Activated CD8-positive, alpha-beta memory T cell treated with anti-CD3 and anti-CD28 coated beads, Interleukin-2, amount 50 U/mL, for 24 hours (primary cell): Measurements from ENCODE around the gene PALM.
"Not testable (repeated sequence)": the region's sequence is repeated elsewhere in the genome, so short reads cannot be mapped to it uniquely, and the experiment has no call there.

ENCODE experiments used
- DNase-seq: peaks from one replicate; pipeline ENCODE4 v3.0.0-alpha.2; 2020; ENCODE audit errors: extremely low read depth

Gene PALM

GRCh38 chr19:708154-709143 lies at the start of gene PALM:
PALM (plus strand) TSS chr19:708935; CDS start chr19:709147, 212 bp downstream.
- no peak for DNase-seq

DNA sequence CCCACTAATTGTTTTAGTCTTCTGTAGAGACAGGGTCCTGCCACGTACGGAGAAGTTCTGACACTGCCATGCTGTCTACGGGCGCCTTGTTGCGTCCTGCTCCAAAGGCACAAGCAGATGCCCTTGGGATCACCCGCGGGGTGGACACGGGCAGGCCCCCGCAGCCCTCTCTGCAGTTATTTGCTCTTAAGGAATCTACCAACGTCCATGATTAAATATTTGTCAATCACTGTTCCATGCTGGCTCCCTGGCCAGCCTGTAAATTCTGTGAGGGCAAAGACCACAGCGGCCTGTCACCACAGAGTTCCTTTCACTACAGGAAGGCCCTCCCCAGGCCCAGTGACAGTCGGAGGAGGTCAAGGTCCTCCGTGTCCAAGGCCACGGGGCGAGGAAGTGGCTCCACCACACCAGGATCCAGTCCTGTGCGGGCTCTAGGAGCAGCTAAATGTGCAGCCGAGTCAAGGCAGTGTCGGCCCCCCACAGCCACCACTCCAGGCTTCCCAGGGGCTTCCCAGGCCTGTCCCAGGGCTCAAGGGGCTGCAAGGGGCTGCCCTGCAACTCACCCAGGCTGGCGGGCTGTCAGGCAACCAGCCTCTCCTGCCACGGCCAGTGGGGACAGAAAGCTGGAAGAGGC lies 47.8 kb upstream of the PALM start:
- no peak for DNase-seq

DNA sequence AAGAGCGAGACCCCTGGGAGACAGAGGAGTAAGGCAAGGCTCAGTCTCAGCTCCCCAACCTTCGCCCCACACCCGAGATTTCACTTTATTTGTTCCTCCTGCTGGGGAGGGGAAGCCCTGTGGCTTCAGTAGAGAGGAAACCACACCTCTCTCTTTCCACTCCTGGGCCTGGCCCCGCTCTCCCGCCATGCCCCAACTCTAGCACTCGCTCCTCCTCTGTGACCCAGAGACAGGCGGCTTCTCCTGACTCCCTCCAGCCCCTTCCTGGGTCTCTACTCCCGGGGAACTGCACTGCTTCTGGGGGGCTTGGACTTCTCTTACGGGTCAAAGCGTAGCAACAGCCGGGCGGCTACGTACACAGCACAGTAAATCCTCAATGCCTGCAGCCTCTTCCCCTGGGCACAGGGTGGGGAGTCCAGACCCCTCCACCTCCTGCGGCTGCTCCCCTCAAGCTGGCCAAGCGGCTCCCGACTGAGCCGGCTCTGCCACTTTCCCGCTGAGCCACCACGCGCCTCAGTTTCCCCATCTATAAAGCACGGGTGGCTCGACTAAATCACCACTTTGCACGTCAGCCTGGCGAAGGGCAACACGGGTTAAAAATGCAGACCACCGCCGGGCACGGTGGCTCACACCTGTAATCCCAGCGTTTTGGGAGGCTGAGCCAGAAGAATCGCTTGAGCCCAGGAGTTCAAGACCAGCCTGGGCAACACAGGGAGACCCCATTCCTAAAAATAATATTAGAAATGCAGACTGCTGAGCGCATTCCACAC lies 47.1 kb upstream of the PALM start:
- DNase-seq: no peak

- no peak for DNase-seq
These were observed 46.4 kb upstream of the PALM start for GRCh38 chr19:662207-662961.

DNA sequence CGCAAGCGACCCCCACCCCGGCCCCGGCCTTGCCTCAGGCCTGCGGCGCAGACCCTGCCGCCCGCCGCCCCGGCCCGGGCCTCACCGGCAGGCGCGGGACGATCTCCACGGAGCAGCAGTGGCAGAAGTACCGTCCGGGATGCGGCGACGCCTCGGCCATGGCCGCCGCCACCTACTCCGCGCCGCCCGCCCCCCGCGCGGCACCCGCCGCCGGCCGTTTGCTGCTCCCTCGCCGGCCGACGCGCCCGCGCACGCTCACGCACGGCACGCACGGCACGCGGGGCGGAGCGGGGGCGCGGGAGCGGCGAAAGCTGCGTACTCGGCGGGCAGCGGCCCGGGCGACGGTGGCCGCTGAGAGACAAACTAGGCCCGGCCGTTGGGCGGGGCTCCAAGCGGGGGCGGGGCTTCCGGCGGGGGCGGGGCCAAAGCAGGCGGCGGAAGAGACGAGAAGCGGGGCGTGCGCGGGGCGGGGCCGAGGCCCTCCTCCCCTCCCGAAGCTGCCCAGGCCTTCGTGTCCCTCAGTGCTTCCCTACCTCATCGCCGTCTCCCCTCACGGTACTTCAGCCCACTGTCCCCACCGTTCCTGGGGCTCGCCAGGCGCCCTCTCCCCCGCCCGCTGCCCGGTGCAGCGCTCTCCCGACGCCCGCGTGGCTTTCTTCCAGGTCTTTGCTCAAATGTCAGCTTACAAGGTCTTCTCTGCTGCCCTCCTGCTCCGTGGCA lies 45.6 kb upstream of the PALM start, which contains the start of gene RNF126:
TSS of gene RNF126 (minus strand) at position 253 of the 720 bp plus-strand sequence. CDS start at position 160, 93 bp downstream.
- peak; percentile 88 for DNase-seq

DNA sequence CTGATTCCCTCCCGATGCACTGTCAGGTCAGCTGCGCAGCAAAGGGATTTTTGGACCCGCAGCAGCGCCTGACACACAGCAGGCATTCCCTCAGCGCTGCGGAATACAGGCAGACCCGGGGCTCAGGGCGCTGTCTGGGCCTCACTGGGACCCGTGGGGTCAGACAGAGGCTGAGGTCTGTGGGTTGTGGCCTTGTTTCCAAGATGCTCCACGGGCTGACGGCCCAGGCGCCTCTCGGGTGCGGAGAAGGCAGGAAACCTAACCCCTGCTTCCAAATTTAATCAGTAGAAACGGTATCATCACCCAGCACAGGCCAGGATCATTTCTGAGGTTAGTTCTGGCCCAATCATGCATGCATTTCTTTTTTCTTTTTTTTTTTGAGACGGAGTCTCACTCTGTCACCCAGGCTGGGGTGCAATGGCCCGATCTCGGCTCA lies 45.0 kb upstream of the PALM start:
- no peak for DNase-seq

- DNase-seq: no peak
These were observed 43.8 kb upstream of the PALM start for GRCh38 chr19:664913-665443.

GRCh38 chr19:666985-667573 lies 41.7 kb upstream of the PALM start:
- DNase-seq: not testable (repeated sequence)

GRCh38 chr19:668675-669434 lies 39.9 kb upstream of the PALM start:
- DNase-seq: not testable (repeated sequence)

- no peak for DNase-seq
These were observed 38.1 kb upstream of the PALM start for GRCh38 chr19:670609-671075.

GRCh38 chr19:674282-675151 lies 34.2 kb upstream of the PALM start:
- no peak for DNase-seq

DNA sequence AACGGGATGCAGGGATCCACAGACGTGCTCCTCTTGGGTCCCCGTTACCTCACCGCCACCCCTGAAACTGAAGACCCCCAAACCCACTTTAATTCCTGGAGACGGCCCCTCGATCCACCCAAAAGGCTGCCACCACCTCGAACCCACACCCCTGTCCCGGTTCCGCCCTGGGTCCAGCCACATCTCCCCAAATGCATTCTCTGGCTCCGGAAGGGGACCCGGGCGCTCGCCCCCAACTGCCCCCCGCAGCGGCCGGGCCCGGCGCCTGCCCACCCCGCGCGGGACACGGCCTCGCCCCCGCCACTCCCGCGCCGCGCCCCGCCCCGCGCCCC lies 32.8 kb upstream of the PALM start:
- no peak for DNase-seq

- no peak for DNase-seq
These were observed 32.2 kb upstream of the PALM start, which contains the start of gene FSTL3 for GRCh38 chr19:676339-677105. FSTL3 (plus strand) TSS chr19:676392; CDS start chr19:676424, 32 bp downstream.

DNA sequence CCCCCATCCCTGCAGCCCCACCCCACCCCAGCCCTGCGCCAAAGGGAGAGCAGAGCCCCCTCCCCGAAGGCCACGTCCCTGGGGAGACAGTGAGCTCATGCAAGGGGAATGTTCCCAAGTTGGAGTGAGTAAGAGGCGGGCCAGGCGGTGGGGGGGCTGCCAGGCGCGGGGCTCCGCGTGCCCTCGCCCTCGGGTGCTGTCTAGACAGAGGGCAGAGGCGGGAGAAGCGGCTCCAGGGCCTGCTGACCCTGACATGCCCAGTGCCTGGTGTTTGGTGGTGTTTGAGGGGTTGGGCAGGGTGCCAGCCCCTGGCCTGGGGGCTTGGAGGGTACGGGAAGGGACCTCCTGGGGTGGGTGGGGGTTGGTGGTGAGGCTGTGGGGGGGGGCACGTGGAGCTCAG lies 31.5 kb upstream of the PALM start:
- DNase-seq: no peak

- DNase-seq: no peak
These were observed 30.9 kb upstream of the PALM start for GRCh38 chr19:677601-678436.

DNA sequence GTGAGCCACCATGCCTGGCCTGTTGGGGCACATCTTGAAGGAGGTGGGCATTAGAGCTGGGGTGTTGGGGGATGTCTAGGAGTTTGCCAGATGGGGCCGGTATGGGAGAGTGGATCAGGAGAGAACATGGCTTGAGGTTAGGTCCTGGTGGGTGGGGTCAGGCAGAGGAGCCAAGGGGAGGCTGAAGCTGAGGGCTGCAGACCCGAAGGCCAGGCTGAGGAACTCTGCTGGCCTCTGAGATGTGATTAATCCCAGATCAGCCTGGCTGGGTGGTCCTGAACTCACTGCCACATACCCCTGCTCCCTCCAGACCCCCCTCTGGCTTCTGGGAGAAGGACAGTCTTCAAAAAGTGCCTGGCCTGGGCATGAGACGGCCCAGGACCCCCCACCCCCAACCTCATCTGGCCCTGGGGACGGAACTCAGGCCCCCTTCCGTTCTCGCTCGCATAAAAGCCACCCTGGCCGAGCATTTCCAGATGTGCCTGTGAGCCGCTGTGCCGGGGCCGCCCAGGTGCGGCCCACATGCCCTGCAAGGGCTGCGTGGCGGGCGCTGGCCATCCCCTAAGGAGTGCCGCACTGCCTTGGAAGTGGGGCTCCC lies 29.8 kb upstream of the PALM start:
- no peak for DNase-seq
